NT2/D1 (cell line): ENCODE data around the gene DDIT4L.

Source experiments
- DNase-seq: peaks from one replicate; pipeline ENCODE4 v3.0.0-alpha.2; 2011; ENCODE audit warnings: low read depth, low spot score
- H3K27me3 ChIP-seq: 2 replicates; pipeline ENCODE4 v1.6.0; 2011; ENCODE audit warnings: mild to moderate bottlenecking; ENCODE audit not compliant: insufficient read length, insufficient read depth
- H3K36me3 ChIP-seq: 2 replicates; pipeline ENCODE4 v1.6.1; 2011; ENCODE audit warnings: mild to moderate bottlenecking, low read length, mixed read lengths; ENCODE audit not compliant: insufficient read depth, insufficient read length
- H3K4me1 ChIP-seq: 2 replicates; pipeline ENCODE4 v1.5.1; 2011; ENCODE audit not compliant: insufficient read depth, insufficient read length
- H3K4me3 ChIP-seq: 2 replicates; pipeline ENCODE4 v1.5.1; 2011; ENCODE audit warnings: low read depth; ENCODE audit not compliant: insufficient read length
- H3K9ac ChIP-seq: 2 replicates; pipeline ENCODE4 v1.6.0; 2011; ENCODE audit warnings: low read depth; ENCODE audit not compliant: insufficient read length
- H3K9me3 ChIP-seq: 2 replicates; pipeline ENCODE4 v1.5.1; 2011; ENCODE audit warnings: mild to moderate bottlenecking, low read length; ENCODE audit not compliant: insufficient read depth
- SUZ12 ChIP-seq: IDR thresholded peaks from 2 replicates; pipeline ENCODE4 v1.6.1; 2011; ENCODE audit not compliant: insufficient read length, insufficient read depth; ENCODE audit errors: extremely low read depth
- YY1 ChIP-seq: IDR thresholded peaks from 2 replicates; pipeline ENCODE4 v1.6.1; 2011; ENCODE audit not compliant: insufficient read length, insufficient read depth
- ZNF274 ChIP-seq: IDR thresholded peaks from 2 replicates; pipeline ENCODE4 v1.6.1; 2011; ENCODE audit warnings: mild to moderate bottlenecking, low read depth, low read length

Gene DDIT4L

GRCh38 chr4:100189820-100190642, at the start of gene DDIT4L:
TSS of gene DDIT4L (minus strand) at chr4:100190468. CDS start at chr4:100189983, 485 bp downstream.
- DNase-seq, result no peak
- peaks cover 32% of the 10 kb centered on the region for H3K27me3 ChIP-seq
- H3K36me3 ChIP-seq, result peaks cover 2% of the 10 kb centered on the region
- TF ChIP-seq SUZ12 (no peak), YY1 (no peak), ZNF274 (no peak)
- peak within 1 kb of the TSS; percentile 71 for H3K4me3 ChIP-seq
- no peaks in the 10 kb centered on the region for H3K9me3 ChIP-seq
- H3K4me1 ChIP-seq, result peaks cover 2% of the 10 kb centered on the region
- H3K9ac ChIP-seq, result peak within 1 kb of the TSS; percentile 72

- no peak for DNase-seq
Observed at GRCh38 chr4:100240008-100240407, 49.7 kb upstream of the DDIT4L start.

GRCh38 chr4:100224721-100225120, 34.5 kb upstream of the DDIT4L start:
- Histone ChIP-seq H3K27me3 (no peaks in the 10 kb centered on the region), H3K4me3 (no peak overlapping the region)
- DNase-seq, result no peak

More at GRCh38 chr4:100240008-100240407, 49.7 kb upstream of the DDIT4L start:
- Histone ChIP-seq H3K4me3 (no peak overlapping the region), H3K27me3 (no peaks in the 10 kb centered on the region), H3K9me3 (no peaks in the 10 kb centered on the region), H3K9ac (no peak overlapping the region), H3K36me3 (no peaks in the 10 kb centered on the region), H3K4me1 (no peaks in the 10 kb centered on the region)
- no peak for TF ChIP-seq YY1
- no peak for TF ChIP-seq ZNF274
- TF ChIP-seq SUZ12, result no peak

GRCh38 chr4:100224160-100224559, 33.9 kb upstream of the DDIT4L start:
- no peaks in the 10 kb centered on the region for H3K27me3 ChIP-seq
- no peaks in the 10 kb centered on the region for H3K36me3 ChIP-seq
- no peak for DNase-seq
- H3K4me1 ChIP-seq, result no peaks in the 10 kb centered on the region
- TF ChIP-seq ZNF274 (no peak), YY1 (no peak), SUZ12 (no peak)
- H3K4me3 ChIP-seq, result no peak overlapping the region
- H3K9ac ChIP-seq, result no peak overlapping the region
- peaks cover 8% of the 10 kb centered on the region; the same call in 1 of the 2 replicates for H3K9me3 ChIP-seq

More at GRCh38 chr4:100224721-100225120, 34.5 kb upstream of the DDIT4L start:
- Histone ChIP-seq H3K4me1 (no peaks in the 10 kb centered on the region), H3K36me3 (no peaks in the 10 kb centered on the region), H3K9ac (no peak overlapping the region), H3K9me3 (peaks cover 10% of the 10 kb centered on the region; the same call in 1 of the 2 replicates)
- TF ChIP-seq SUZ12 (no peak), ZNF274 (no peak), YY1 (no peak)

- Histone ChIP-seq H3K9ac (no peak overlapping the region), H3K4me1 (no peaks in the 10 kb centered on the region), H3K36me3 (no peaks in the 10 kb centered on the region), H3K4me3 (no peak overlapping the region), H3K27me3 (no peaks in the 10 kb centered on the region), H3K9me3 (no peaks in the 10 kb centered on the region)
- DNase-seq, result peak; percentile 28
- TF ChIP-seq YY1, result no peak
- no peak for TF ChIP-seq SUZ12
- no peak for TF ChIP-seq ZNF274
Observed at GRCh38 chr4:100208964-100209363, 18.7 kb upstream of the DDIT4L start.

- H3K9ac ChIP-seq, result no peak overlapping the region
- TF ChIP-seq YY1 (no peak), SUZ12 (no peak), ZNF274 (no peak)
- H3K4me1 ChIP-seq, result no peaks in the 10 kb centered on the region
- H3K9me3 ChIP-seq, result no peaks in the 10 kb centered on the region
- no peaks in the 10 kb centered on the region for H3K27me3 ChIP-seq
- DNase-seq, result no peak
- no peak overlapping the region for H3K4me3 ChIP-seq
- H3K36me3 ChIP-seq, result no peaks in the 10 kb centered on the region
Observed at GRCh38 chr4:100208459-100208858, 18.2 kb upstream of the DDIT4L start.

- DNase-seq, result no peak
Observed at GRCh38 chr4:100206850-100207249, 16.6 kb upstream of the DDIT4L start.

More at GRCh38 chr4:100206850-100207249, 16.6 kb upstream of the DDIT4L start:
- no peaks in the 10 kb centered on the region for H3K4me1 ChIP-seq
- no peaks in the 10 kb centered on the region for H3K27me3 ChIP-seq
- TF ChIP-seq YY1 (no peak), SUZ12 (no peak), ZNF274 (no peak)
- H3K4me3 ChIP-seq, result no peak overlapping the region
- H3K36me3 ChIP-seq, result no peaks in the 10 kb centered on the region
- no peak overlapping the region for H3K9ac ChIP-seq
- no peaks in the 10 kb centered on the region for H3K9me3 ChIP-seq
